ENCODE data around the gene WNK2. TPM values are rescaled to one million over a fixed set of nuclear protein-coding genes. Genes with fewer than 3 reads are reported as not detected.

WNK2 gene
- total and polyA plus RNA-seq, 2 donors (not counting 3 experiments of a cell fraction or from before 2014, with no cell fraction given) = not detected

DNA sequence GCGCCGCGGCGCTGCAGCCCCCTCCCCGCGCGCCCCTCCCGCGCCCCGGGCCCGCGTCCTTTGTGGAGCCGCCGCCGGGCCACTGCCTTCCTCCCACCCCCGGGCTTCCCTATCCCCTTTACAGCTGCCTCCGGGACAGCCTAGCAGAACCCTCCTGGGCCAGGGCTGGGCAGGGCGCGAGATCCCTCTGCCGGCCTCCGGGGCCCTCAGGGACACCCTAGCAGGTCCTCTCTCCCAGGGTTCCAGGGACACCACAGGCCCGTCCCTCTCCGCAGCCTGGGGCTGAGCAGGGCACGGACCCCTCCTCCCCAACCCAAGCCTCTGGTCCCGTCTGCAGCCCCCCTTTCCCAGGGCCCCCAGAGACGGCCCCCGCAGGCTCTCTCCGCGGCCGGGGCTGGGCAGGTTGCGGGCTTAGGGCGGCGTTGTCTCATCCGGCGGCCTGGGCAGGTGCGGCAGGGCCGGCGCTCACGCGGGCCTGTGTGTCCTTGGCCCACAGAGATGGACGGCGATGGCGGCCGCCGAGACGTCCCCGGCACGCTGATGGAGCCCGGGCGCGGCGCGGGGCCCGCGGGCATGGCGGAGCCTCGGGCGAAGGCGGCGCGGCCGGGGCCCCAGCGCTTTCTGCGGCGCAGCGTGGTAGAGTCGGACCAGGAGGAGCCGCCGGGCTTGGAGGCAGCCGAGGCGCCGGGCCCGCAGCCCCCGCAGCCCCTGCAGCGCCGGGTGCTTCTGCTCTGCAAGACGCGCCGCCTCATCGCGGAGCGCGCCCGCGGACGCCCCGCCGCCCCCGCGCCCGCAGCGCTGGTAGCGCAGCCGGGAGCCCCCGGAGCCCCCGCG, 710 bp downstream of the WNK2 start:
- POLR2A ChIA-PET = no interaction called here
- H3K9ac ChIP-seq (replicated peaks; ENCODE audit: extremely low read depth, insufficient read depth, low read length) = no peak overlapping the region
- BruUV-seq (replicated peaks) = no TSS peak
- CTCF ChIA-PET = no interaction called here
- intact Hi-C loops (cut with micrococcal nuclease) (no loop called here), dilution Hi-C loops (cut with MboI; ENCODE audit: extremely low pct_ligation_motif_present, low sequenced_read_pairs) (no loop called here)
- H4K20me1 ChIP-seq (replicated peaks; ENCODE audit: control insufficient read depth, extremely low read depth, insufficient read depth, low read length) = no peaks in the 10 kb centered on the region
- FAIRE-seq = no peak
- H2AFZ ChIP-seq (ENCODE audit: low read depth, low read length) = peak overlapping the region; percentile 57
- H3K27me3 ChIP-seq (ENCODE audit: control insufficient read depth in 2 of 2, insufficient read depth in 2 of 2, low read length in 2 of 2) = peaks cover 40 to 44% of the 10 kb centered on the region in 2 experiments
- no peak overlapping the region for H3K27ac ChIP-seq (ENCODE audit: insufficient read depth, low read depth, low read length)
- H3K4me3 ChIP-seq (replicated peaks in 1 of 3; ENCODE audit: insufficient read depth in 1 of 3, low read depth in 1 of 3, low read length in 3 of 3) = no peak overlapping the region
- no peaks in the 10 kb centered on the region for H3K9me1 ChIP-seq (replicated peaks; ENCODE audit: control insufficient read depth, extremely low read depth, insufficient read depth, low read length)
- peak; percentile 90 for TF ChIP-seq EZH2 (IDR thresholded peaks at IDR 0.05; ENCODE audit: borderline replicate concordance, low read depth, low read length, severe bottlenecking)
- TF ChIP-seq, protein P1, sequence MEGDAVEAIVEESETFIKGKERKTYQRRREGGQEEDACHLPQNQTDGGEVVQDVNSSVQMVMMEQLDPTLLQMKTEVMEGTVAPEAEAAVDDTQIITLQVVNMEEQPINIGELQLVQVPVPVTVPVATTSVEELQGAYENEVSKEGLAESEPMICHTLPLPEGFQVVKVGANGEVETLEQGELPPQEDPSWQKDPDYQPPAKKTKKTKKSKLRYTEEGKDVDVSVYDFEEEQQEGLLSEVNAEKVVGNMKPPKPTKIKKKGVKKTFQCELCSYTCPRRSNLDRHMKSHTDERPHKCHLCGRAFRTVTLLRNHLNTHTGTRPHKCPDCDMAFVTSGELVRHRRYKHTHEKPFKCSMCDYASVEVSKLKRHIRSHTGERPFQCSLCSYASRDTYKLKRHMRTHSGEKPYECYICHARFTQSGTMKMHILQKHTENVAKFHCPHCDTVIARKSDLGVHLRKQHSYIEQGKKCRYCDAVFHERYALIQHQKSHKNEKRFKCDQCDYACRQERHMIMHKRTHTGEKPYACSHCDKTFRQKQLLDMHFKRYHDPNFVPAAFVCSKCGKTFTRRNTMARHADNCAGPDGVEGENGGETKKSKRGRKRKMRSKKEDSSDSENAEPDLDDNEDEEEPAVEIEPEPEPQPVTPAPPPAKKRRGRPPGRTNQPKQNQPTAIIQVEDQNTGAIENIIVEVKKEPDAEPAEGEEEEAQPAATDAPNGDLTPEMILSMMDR (IDR thresholded peaks at IDR 0.05; ENCODE audit: extremely low read depth in 1 of 2, insufficient read depth in 1 of 2, low read depth in 1 of 2, low read length in 2 of 2) = no peak
- no peaks in the 10 kb centered on the region for H3K4me1 ChIP-seq (ENCODE audit: control insufficient read depth, extremely low read depth, insufficient read depth, low read length)
- H3K9me3 ChIP-seq (replicated peaks; ENCODE audit: control insufficient read depth, insufficient read depth, low read length) = no peaks in the 10 kb centered on the region
- no peak overlapping the region for H3K4me2 ChIP-seq (ENCODE audit: insufficient read depth, low read length)
- no peaks in the 10 kb centered on the region for H3K79me2 ChIP-seq (ENCODE audit: control insufficient read depth, insufficient read depth, low read length)
- H3K36me3 ChIP-seq (ENCODE audit: control insufficient read depth in 2 of 2, extremely low read depth in 1 of 2, insufficient read depth in 2 of 2, low read length in 2 of 2) = no peaks in the 10 kb centered on the region
- no peak for DNase-seq (ENCODE audit: low read depth, low spot score)

Measured in endothelial cell of umbilical vein (primary cell).